Iris pigment epithelial cell (primary cell): ENCODE measurements around the gene RHBDD1.
A peak's percentile ranks its signal among the peaks of the same experiment; 100 is the strongest.
"Not testable (repeated sequence)": the region's sequence is repeated elsewhere in the genome, so short reads cannot be mapped to it uniquely, and the experiment has no call there.

Source experiments
- DNase-seq: peaks from one replicate; pipeline ENCODE4 v3.0.0-alpha.2; 2011; ENCODE audit warnings: low read depth

RHBDD1 gene

DNA sequence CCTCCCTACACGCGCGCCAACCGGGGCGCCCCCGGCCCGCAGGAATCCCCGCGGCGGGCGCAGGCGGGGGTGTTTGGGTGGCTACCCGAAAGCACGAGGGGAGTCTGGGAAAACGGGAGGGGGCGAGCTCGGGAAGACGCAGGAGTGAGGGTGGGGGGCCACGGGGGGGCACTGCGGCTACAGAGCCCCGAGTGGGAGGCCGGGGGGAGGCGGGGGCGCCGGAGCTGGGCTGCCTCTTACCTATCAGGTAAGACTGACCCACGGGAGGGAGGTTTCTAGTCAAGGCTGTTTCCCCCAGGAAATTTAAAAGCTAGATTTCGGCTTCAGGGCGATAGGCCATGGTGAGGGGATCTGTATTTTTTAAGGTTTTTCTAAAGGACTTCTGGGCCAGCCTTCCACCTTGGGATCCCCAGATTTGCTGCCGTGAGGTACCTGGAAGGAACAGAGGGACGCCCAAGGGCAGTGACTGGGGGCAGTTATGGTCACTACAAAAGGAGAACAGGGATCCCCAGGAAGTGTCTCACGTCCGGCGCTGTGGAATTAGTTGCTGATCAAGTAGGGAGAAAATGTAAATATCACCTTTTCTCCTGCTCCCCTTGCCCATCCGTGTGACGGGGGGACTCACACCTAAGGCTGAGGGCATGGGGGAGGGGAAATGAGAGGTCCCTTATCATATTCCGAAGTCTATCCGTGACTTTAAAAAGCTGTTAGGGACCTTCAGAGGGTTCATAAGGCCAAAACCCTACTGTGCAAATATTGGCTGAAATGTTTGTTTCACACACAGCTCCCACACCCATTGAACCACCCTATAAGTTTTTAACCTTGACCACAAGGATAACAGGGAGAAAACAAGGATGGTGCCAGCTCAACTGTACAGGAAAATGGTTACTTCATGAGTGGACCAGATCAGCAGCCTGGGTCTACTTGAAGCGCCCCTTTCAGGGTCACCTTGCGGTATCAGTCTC lies 35.6 kb upstream of the RHBDD1 start:
- DNase-seq = peak; percentile 42

DNA sequence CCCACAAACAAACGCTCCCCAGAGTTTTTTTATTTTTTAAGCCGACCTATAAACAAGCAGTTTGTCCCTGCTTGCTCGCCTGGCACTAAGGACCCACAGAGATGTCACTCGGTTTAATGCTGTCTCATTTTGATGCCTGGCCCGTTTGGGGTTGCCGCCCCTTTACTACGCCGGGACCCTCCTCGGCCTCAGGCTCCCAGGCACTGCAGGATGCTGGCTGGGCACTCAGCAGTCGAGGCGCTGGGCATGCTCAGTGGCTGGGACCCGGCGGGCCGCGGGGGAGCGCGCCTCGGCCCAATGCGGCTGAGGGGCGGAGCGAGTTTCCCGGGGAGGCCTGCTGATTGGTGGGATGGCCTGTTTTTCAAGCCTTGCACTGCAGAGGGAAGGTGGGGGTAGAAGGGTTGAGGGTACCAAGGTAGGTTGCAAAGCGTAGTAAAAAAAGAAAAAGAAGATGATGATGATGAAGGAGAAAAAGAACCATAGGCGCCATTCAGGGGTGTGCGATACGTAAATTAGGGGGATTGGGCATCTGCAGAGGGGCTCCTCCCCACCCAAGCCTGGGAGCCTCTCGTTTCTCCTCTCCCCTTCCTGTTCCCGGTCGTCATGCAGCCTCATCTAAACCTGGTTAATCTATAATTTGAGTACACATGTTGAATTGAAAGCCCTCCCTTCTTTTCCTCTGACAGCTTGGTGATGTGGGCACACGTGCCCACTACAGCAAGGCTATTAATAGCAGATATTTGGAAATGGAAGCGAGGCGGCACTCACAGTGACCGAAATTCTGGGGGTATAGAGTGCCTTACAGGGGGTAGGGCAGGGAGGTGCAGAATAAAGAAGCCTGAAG lies 34.7 kb upstream of the RHBDD1 start:
- DNase-seq = peak; percentile 89

DNA sequence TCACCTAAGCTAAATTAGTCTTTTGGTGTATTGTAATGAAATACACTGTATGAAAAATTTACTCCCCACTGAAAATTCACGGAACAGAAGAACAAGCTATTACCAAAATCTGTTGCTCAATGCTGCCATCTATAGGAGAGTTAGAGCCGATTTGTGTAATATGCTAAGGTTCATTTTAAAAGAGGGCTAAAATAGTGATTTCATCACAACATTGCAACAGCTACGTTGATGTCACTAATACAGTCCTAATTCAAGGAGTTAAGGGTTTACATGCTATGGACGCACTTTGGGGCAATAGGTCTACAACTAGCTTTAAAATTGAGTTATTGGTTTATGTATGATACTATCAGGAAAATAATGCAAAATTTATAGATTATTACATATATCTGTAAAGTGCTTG lies 33.3 kb upstream of the RHBDD1 start:
- DNase-seq = peak; percentile 91

DNA sequence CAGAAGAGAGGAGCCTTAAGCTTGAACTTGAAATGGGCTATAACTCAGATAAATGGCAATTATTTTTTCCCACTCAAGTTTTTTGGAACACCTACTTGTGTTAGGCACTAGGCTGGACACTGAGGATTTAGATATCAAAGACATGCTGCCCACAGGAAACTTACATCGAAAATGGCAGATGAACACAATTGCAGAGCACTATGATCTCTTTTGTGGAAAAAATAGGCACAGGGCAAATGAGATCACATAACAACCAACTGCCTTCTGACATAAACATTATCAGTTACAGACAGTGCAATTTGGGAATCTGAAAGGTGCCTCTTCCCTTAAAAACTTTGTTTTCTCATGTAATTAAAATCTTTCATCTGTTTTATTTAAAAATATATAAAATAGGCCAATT lies 32.4 kb upstream of the RHBDD1 start:
- no peak for DNase-seq

DNA sequence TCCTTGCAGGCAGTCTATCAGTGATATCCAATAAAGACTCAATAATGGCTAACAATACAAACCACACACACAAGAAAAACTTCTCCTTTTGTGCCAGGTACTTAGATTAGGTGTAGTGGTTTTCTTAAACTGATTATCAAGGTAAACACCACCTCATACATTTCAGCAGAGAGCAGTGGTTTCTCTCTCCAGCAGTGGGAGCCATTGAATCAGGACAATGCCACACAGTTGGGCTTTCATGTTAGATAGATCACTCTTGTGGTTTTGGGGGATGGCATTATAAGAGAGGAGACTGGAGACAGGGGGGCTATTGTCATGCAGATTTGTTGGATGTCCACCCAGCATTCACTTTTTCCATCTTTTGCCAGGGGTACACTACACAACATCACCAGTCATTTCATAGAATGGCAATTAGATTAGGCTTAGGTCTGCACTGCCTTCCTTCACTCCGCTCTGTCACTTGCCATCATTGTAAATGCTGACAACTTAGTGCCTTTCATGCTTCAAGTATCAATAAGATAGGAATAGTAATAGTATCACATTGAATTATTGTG lies 22.6 kb upstream of the RHBDD1 start:
- no peak for DNase-seq

DNA sequence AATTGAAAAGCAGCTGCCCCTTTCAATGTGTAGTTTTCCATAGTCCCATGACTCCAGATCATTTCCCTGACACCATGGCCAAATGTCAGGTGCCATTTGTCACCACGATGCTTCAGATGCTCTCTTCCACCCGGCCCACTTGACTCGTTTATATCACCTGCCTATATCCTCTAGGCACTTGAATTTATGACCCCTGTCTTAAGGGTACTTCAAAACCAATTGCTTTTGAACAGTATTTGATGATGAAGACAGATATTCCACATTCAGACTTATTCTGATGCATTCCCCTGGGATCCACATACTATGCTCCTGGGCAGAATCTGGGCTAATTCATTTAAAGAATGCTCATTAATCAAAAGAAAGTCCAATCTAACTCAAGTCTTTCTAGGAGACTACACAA lies 16.9 kb upstream of the RHBDD1 start:
- no peak for DNase-seq

DNA sequence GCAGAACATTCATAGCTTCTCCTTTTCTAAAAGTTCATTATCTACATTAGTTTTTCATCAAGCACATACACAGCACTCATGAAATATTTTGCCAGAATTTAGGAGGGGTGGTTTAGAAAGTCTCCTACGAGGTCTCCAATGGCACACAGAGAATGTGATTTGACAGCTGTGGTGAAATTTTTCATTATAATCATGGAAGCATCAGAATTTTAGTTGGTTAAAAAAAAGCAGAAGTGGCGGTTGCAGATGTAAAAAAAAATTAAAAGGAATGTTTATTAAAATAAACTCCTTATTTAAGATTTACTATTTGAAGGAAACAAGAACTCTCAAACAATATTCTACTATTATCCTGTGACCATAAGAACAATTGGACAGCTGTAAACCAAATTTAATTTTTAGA lies 10.8 kb upstream of the RHBDD1 start:
- no peak for DNase-seq

DNA sequence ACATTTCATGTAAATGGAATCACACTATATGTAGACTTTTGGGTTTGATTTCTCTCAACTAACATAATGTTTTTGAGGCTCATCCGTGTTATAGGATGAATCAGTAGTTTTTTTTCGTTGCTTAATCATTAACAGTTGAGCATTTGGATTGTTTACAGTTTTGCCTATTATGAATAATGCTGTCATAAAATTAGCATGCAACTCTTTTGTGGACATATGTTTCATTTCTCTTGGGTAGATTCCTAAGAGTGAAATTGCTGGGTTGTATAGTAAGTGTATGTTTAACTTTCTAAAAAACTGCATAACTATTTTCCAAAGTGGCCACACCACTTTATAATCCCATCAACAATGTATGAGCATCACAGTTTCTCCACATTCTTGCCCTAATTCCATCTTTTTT lies 7.7 kb upstream of the RHBDD1 start:
- DNase-seq = no peak

DNA sequence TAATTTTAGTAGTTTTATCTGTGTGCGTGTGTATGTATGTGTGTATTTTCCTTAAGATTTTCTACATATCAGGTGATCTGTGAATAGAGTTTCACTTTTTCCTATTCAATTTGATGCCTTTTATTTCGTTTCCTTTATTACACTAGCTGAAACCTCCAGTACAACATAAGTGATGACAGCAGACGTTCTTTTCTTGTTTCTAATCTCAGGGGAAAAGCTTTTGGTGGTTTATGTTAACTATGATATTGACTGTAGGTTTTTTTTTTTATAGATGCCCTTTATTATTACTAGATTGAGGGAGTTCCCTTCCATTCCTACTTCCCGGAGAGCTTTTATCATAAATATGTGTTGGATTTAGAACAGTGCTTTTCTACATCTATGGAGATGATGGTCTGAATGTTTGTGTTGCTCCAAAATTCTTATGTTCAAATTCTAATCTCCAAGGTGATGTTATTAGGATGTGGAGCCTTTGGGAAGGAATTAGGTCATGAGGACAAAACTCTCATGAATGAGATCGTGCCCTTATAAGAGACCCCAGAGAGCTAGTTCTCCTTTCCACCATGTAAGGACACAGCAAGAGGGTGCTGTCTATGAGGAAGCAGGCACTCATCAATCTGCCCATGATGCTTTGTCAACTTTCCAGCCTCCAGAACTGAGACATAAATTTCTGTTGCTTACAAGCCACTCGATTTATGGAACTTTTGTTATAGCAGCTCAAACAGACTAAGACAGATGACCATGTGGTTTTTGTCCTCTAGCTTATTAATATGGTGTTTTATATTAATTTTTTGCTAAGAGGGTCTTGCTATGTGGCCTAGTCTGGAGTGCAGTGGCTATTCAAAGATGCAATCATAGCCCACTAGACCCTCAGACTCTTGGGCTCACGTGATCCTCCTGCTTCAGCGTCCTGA lies 5.9 kb upstream of the RHBDD1 start:
- DNase-seq = no peak

DNA sequence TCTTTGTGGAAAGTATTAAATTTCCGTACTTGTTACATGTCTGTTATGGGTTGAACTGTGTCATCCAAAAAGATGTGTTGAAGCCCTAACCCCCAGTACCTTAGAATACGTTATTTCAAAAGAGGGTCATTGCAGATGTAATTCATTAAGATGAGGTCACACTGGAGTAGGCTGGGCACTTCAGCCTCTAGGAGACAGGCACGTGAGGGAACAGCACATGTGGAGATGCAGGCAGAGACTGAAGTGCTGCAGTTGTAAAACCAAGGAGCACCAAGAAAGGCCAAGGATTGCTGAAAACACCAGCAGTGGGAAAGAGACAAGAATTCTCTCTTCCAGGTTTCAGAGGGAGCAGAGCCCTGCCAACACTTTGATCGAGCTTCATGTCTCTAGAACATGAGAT lies 4.6 kb upstream of the RHBDD1 start:
- DNase-seq = no peak

DNA sequence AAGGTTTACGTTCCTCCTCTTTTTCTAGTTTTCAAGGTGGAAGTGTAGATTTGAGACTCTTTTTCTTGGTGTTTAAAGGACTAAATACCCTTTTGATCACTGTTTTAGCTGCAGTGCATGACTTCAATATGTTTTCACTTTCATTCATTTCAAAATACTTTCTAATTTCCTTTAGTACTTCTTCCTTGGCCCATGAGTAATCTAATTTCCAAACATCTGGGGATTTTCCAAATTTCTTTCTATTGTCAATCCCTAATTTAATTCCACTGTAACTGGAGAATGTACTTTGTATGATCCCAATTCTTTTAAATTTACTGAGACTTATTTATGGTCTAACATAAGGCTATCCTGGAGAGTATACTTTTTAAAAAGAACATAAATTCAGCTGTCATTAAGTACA lies 3.8 kb upstream of the RHBDD1 start:
- no peak for DNase-seq

DNA sequence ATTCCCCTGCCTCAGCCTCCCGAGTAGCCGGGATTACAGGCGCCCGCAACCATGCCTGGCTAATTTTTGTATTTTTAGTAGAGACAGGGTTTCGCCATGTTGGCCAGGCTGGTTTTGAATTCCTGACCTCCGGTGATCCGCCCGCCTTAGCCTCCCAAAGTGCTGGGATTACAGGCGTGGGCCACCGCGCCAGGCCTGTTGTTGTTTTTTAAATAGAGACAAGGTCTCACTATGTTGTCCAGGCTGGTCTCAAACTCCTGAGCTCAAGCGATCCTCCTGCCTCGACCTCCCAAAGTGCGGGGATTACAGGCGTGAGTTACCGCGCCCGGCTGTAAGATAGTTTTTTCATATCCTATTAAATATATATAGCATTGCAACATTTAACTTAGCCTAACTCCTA lies 974 bp upstream of the RHBDD1 start:
- DNase-seq = not testable (repeated sequence)

DNA sequence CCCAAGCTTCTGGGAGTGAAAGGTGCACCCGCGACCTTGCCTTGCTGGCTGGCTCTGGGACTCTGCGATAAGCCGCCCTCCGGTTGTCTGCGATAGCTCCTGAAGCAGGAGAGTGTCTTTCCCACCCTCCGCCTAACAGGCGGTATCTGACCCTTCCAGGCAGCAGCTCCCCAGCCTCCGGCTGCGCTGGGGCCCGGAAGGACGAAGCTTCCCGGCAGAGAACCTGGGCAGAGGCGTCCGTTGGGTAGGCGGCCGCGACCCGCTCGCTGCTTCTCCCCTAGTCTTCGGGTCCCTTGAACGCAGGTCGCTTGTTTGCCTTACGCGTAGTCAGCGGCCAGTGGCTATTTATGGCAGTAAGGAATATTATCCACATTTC lies 446 bp upstream of the RHBDD1 start:
- no peak for DNase-seq

DNA sequence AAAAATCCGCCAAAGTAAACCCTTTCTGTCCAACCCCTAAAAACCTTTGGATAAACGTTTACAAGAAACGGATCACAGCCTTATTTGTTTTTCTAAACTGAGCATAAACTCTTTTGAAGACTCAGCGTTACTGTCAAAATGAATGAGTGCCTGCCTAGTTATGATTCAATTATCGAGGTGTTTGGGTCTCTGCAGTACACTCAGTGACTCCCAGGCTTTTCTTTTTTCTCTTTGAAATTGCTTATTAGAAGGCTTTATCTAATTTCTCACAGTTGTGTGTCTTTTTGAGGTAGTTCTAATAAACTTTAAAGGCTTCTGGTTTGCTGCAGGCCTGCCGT lies 663 bp downstream of the RHBDD1 start:
- no peak for DNase-seq

DNA sequence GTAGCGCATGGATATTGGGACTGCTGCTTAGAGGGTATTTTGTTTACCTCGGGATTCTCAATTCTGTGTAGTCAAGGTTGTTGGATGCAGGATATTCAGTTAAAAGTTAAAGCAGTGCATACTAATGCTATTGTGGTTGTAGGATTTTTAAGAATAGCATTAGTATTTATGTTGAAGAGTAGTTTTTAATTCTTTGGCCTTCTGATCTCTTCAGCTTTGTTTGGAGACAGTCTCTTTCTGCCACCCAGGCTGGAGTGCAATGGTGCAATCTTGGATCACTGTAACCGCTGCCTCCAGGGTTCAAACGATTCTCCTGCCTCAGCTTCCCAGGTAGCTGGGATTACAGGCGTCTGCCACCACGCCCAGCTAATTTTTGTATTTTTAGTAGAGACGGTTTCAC lies 1.5 kb downstream of the RHBDD1 start:
- no peak for DNase-seq

DNA sequence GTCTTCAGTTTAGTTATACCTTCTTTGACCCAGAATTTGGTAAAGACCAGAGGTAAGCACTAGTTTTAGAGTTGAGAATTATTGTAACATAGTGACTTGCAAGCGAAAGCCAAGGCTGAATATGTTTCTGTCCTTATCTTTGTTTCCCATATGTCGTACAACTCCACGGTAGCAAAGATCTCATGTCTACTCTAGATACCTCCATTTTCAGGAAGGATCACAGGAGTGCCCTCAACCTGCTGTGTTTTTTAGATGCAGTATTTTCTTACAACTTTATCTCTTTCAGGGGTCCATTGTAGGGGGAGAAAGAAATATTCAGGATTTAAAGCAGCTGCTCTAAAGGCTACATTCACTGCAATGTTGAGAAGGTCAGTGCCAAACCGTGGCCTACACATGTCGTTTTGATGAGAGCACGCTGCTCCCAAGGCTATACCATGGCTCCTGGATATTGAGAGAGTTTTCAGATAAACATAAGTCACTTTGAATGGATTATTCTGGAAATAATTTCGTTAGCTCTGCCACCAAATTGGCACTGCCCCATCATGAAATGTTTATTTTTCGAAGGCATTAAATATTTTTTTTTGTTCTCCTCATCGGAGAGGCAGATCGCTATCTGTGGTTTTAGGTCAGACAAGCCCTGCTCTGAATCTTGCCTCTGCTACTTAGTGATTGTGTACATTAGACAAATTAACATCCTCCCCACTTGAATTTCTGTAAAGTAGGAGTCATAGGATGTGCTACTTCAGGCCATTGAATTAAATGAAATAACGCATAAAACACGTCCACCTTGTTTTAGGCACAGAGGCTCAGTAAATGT lies 2.1 kb downstream of the RHBDD1 start:
- DNase-seq = no peak

DNA sequence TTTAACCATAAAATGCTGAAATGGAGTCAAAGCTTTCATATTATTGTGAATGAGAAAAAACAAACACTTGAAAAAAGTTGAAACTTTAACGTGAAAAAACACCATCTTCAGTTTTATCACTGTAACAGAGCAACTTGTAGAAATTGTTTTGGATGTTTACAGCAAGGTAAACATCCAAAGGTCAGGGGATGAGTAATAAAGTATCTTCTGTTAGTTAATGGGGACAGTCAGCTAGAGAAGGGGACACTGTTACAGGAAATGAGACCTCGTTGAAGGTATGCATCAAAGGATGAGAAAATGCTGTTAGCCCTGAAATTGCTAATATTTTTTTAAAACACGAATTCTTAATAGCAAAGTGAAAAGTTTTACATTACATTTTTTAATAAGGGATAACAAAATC lies 2.9 kb downstream of the RHBDD1 start:
- DNase-seq = no peak

DNA sequence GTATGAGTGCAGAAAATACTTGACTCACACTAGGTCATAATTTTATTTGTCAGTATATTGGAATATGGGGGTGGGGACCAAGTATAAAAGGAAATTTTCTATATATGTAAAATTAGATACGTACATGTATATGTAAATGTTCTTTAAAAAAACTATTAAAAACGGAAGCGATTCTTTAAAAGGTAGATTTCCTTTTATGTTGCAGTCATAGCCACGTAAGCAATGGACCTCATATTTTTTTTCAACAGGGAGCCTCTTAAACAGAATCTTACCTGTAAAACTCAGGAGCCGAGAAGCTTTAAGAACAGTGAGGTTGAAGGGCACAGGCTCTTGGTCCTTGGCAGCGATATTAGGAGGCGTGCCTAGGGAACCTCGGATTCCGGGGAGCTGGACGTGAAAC lies 3.3 kb downstream of the RHBDD1 start:
- DNase-seq = no peak

DNA sequence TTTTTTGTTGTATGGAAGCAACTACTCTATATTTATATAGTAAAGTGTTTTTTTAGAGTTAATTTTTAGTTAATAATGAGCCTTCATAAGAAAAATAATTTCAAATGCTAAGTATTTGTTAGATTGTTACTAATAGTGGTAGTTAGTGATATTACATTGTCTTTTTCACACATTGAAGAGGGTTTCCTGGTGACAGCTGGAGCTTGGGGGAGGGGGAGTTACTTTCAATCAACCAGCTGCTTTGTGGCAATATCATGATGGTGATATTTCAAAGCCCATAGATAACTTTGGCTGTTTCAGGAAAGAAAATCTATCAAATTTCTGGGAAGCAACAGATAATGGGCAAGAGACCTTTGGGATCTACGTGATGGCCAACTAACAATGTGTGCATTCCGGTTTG lies 4.1 kb downstream of the RHBDD1 start:
- DNase-seq = no peak

DNA sequence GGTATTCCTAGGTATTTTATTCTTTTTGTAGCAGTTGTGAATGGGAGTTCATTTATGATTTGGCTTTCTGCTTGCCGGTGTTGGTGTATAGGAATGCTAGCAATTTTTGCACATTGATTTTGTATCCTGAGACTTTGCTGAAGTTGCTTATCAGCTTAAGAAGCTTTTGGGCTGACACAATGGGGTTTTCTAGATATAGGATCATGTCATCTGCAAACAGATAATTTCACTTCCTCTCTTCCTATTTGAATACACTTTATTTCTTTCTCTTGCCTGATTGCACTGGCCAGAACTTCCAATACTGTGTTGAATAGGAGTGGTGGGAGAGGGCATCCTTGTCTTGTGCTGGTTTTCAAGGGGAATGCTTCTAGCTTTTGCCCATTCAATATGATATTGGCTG lies 7.1 kb downstream of the RHBDD1 start:
- DNase-seq = not testable (repeated sequence)
